DMS153 (cell line): ENCODE measurements around the gene RPS6KC1.
"Not testable (repeated sequence)": the region's sequence is repeated elsewhere in the genome, so short reads cannot be mapped to it uniquely, and the experiment has no call there.

Source experiments
- DNase-seq: peaks from one replicate; lab custom pipeline; 2025; lab: John Stamatoyannopoulos, UW

The RPS6KC1 gene

GRCh38 chr1:213286235-213286634, 235.2 kb downstream of the RPS6KC1 start:
- DNase-seq = no peak

- DNase-seq = no peak
These were observed 236.9 kb downstream of the RPS6KC1 start for GRCh38 chr1:213287987-213288386.

GRCh38 chr1:213291526-213291925, 240.5 kb downstream of the RPS6KC1 start:
- DNase-seq = no peak

- DNase-seq = no peak
These were observed 241.6 kb downstream of the RPS6KC1 start for GRCh38 chr1:213292614-213293013.

- DNase-seq = no peak
These were observed 244.8 kb downstream of the RPS6KC1 start for GRCh38 chr1:213295860-213296259.

GRCh38 chr1:213296558-213296957, 245.5 kb downstream of the RPS6KC1 start:
- no peak for DNase-seq

- DNase-seq = no peak
These were observed 246.0 kb downstream of the RPS6KC1 start for GRCh38 chr1:213297021-213297420.

- no peak for DNase-seq
These were observed 249.4 kb downstream of the RPS6KC1 start for GRCh38 chr1:213300433-213300832.

GRCh38 chr1:213301524-213301923, 250.5 kb downstream of the RPS6KC1 start:
- DNase-seq = not testable (repeated sequence)

- no peak for DNase-seq
These were observed 252.2 kb downstream of the RPS6KC1 start for GRCh38 chr1:213303286-213303685.

- no peak for DNase-seq
These were observed 264.5 kb downstream of the RPS6KC1 start for GRCh38 chr1:213315571-213315970.

GRCh38 chr1:213318458-213318857, 267.4 kb downstream of the RPS6KC1 start:
- not testable (repeated sequence) for DNase-seq

- DNase-seq = no peak
These were observed 269.3 kb downstream of the RPS6KC1 start for GRCh38 chr1:213320191-213320870.
